Activated CD4-positive, alpha-beta memory T cell treated with anti-CD3 and anti-CD28 coated beads, Interleukin-2, amount 10 ng/mL, durations not matched to agents 7 days and 5 days (primary cell): ENCODE measurements around the gene PGS1. TPM values are rescaled to one million over a fixed set of nuclear protein-coding genes. Genes with fewer than 3 reads are reported as not detected.

Experiments
- CTCF ChIA-PET: fragments of 350-600 bp; sonication (Branson Sonifier 250); formaldehyde crosslinking; loops from one replicate; lab custom pipeline; 2021; ENCODE audit warnings: antibody characterized with exemption, inconsistent platforms; lab: Charles Lee
- POLR2A ChIA-PET: fragments of 350-600 bp; sonication (Branson Sonifier 250); formaldehyde crosslinking; loops from one replicate; lab custom pipeline; 2021; ENCODE audit warnings: antibody characterized with exemption; lab: Charles Lee
- DNase-seq: peaks from one replicate; pipeline ENCODE4 v3.0.0-alpha.2; 2020
- H3K27ac Mint-ChIP-seq: one replicate; pipeline ENCODE4 v1.8.0; 2021; ENCODE audit warnings: mild to moderate bottlenecking, mixed read lengths
- H3K27me3 Mint-ChIP-seq: one replicate; pipeline ENCODE4 v1.8.0; 2021; ENCODE audit warnings: mixed read lengths
- H3K36me3 Mint-ChIP-seq: one replicate; pipeline ENCODE4 v1.8.0; 2021; ENCODE audit warnings: low read depth, mixed read lengths
- H3K4me1 Mint-ChIP-seq: one replicate; pipeline ENCODE4 v1.8.0; 2021; ENCODE audit warnings: mixed read lengths
- H3K4me3 Mint-ChIP-seq: one replicate; pipeline ENCODE4 v1.8.0; 2021; ENCODE audit warnings: mild to moderate bottlenecking, mixed read lengths
- H3K9me3 Mint-ChIP-seq: one replicate; pipeline ENCODE4 v1.8.0; 2021; ENCODE audit warnings: mixed read lengths
- total RNA-seq, 2 experiments: library from RNA; stranded (reverse); gene quantifications; one replicate each; pipeline ENCODE4 v1.2.3, GENCODE V29; 2021

PGS1 gene
- total RNA-seq, 2 experiments from 2014 or later = 70.7 to 75.5 TPM

GRCh38 chr17:78473951-78474613 lies 95.6 kb downstream of the PGS1 start:
- Mint-ChIP-seq H3K27me3 (peaks cover 19% of the 10 kb centered on the region), H3K4me3 (no peak overlapping the region), H3K4me1 (peaks cover 13% of the 10 kb centered on the region), H3K27ac (no peak overlapping the region), H3K36me3 (no peaks in the 10 kb centered on the region), H3K9me3 (no peaks in the 10 kb centered on the region)
- CTCF ChIA-PET = no interaction called here
- DNase-seq = no peak
- POLR2A ChIA-PET = no interaction called here

Other genes with a start within 250 kb of the PGS1 start
- gene TMC6, start 249.9 kb upstream of the PGS1 start, total RNA-seq = 100 to 1,000 TPM; 460 to 463 TPM
- 100 to 1,000 TPM; 316 to 334 TPM for gene TMC8, start 247.9 kb upstream of the PGS1 start, total RNA-seq
- gene C17orf99, start 232.3 kb upstream of the PGS1 start, total RNA-seq = not detected
- gene SYNGR2, start 210.1 kb upstream of the PGS1 start, total RNA-seq = 10 to 100 TPM; 63.6 to 64.0 TPM
- gene TK1, start 191.6 kb upstream of the PGS1 start, total RNA-seq = 100 to 1,000 TPM; 109 to 117 TPM
- gene AFMID, start 191.3 kb upstream of the PGS1 start, total RNA-seq = 10 to 100 TPM in 1 of 2 experiments, 1 to 10 TPM in 1; 9.2 to 14.0 TPM
- gene BIRC5, start 164.4 kb upstream of the PGS1 start, total RNA-seq = 10 to 100 TPM; 86.1 to 86.5 TPM
- not detected for gene TMEM235, start 147.0 kb upstream of the PGS1 start, total RNA-seq
- 10 to 100 TPM; 68.7 to 69.8 TPM for gene SOCS3, start 18.6 kb upstream of the PGS1 start, total RNA-seq
- under 1 TPM; 0.08 TPM for gene DNAH17, start 198.7 kb downstream of the PGS1 start, total RNA-seq